Measurements from ENCODE around the gene THAP7.
"Not testable (repeated sequence)": the region's sequence is repeated elsewhere in the genome, so short reads cannot be mapped to it uniquely, and the experiment has no call there.

THAP7 gene, protein sequence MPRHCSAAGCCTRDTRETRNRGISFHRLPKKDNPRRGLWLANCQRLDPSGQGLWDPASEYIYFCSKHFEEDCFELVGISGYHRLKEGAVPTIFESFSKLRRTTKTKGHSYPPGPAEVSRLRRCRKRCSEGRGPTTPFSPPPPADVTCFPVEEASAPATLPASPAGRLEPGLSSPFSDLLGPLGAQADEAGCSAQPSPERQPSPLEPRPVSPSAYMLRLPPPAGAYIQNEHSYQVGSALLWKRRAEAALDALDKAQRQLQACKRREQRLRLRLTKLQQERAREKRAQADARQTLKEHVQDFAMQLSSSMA

DNA sequence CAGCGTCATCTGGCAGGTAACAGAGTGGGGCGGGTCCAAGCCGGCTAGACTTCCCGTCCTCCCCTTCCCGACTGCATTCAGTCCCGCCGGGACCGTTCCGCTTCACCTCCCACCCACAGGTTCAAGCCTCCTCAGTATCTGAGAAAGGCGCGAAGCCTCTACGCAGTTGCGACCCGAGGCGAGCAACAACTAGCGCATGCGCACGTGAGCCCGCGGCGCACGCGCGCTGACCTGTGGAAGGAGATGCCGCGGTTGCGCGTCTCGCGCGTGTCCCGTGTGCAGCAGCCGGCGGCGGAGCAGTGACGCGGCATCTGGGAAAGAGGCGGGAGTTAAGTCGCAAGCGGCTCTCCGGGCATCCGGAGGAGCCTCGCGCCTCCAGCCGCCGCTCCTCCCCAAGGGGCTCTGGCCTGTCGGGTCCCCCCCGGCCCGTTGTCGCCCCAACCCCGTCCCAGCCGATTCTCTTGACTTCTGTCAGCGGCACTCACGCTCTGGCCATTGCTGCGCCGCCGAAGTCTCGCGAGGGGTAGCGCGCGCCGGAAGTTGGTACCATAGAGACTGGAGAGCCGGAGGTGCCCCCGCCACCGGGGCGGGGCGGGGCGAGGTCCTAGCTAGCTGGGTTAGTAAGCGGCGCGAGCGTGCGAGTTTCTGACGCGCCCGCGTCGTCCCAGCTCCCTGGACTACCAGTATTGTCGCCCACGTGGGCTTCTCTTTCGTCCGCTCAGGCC, at the start of gene THAP7:
Gene THAP7 (minus strand): TSS at position 518 of the 725 bp plus-strand sequence. CDS start 207 bp downstream, at position 311.
- peak; percentile 93 for DNase-seq

DNA sequence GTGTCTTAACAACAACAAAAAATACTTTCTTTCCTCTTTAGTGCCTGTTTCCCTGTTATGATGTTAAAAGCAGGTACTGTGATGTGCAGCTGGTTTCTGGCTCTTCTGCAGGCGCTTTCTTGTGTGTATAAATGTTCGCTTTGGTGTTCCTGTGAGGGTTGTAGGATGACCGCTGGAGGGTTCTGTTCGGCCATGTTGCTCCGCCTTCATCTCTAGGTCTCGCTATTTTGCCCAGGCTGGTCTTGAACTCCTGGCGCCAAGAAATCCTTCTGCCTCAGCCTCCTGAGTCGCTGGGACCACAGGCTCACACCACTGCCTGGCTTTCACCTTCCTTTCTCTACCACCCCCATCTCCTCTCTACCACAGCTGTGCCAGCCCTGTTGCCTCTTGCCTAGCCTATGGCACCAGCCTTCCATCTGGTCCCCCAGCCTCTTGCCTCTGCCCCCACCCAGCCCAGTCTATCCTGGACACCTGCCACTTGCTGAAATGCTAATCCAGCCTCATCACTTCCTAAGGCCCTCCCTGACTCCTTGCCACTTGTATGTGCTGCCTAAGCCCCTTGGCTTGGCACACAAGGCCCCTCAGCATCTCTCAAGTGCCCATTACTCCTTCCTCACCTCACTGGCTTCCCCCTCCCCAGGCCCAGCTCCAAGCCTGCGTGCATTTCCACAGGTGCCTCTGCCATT, 49.4 kb upstream of the THAP7 start:
- DNase-seq, result no peak

DNA sequence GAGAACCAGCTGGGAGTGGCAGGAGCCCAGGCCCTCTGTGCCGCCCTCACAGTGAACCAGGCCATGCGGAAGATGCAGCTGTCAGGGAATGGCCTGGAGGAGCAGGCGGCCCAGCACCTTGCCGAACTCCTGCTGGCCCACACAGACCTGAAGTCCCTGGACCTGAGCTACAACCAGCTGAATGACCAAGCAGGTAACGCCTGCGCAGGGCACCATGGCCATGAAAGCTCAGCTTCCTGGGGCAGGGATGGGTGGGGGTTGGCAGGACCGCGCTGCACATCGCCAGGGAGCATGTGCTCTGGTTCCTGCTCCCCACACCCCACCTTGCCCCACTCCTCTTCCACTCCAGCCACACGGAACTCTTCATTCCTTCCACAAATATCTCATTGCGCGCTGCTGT, 47.0 kb upstream of the THAP7 start:
- not testable (repeated sequence) for DNase-seq

DNA sequence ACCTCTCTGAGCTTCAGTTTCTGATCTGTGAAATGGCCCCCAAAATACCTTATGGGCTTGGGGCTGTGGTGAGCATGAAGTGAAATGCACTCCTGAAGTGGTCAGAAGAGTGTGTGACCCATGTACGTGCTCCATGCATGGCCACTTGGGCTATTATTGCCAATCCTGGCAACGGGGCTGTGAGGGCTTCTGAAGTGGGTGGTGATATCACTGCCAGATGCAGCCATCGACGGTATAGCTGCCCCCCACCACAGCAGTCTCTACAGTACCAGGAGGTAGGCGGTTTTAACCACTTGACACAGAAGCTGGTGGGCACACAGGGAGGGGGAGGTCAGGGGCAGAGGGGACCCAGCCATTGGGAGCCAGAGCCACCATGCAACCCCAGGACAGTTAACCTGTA, 46.5 kb upstream of the THAP7 start:
- DNase-seq, result not testable (repeated sequence)

DNA sequence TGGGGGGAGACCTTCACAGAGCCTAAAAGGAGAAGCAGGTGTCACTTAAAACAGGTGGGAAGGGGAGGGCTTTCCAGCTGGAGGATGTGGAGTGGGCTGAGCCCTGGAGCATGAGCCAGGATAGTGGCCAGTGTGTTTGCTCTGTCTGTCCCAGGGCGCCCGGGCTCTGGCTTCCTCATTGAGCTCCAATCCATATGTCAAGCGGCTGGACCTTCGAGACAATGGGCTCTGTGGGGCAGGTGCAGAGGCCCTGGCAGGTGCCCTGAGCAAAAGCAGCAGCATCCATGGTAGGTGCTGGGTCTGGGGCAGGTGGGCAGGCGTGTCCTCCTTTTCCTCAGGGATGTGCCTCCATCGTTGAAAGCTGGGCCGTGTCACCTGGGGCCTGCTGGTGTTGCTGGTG, 45.8 kb upstream of the THAP7 start:
- no peak for DNase-seq

DNA sequence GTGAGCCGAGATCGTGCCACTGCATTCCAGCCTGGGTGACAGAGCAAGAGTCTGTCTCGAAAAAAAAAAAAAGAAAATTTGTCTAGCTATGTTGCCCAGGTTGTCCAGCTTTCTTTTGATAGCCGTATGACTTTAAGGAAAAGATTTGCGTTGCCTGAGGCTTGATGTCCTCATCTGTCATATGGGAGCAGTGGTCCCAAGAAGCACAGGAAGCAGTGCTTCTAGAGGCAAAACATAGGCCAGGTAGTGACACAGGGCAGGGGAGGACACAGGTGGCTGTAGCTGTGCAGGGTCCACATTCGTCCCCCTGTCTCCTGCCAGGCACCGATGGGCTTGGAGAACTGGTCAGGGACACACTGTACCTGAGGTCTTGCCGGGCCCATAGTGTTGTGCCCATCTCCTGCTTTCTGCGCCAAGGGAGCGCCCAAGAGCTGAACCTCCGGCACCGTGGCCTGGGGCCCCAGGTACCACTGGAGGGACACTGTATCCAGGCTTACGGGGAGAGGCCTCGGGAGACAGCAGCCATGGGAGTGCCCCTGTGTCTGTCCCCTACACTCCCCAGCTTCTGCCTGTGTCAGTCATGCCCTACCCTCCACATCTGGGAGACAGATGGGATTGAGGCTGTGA, 45.2 kb upstream of the THAP7 start:
- no peak for DNase-seq

DNA sequence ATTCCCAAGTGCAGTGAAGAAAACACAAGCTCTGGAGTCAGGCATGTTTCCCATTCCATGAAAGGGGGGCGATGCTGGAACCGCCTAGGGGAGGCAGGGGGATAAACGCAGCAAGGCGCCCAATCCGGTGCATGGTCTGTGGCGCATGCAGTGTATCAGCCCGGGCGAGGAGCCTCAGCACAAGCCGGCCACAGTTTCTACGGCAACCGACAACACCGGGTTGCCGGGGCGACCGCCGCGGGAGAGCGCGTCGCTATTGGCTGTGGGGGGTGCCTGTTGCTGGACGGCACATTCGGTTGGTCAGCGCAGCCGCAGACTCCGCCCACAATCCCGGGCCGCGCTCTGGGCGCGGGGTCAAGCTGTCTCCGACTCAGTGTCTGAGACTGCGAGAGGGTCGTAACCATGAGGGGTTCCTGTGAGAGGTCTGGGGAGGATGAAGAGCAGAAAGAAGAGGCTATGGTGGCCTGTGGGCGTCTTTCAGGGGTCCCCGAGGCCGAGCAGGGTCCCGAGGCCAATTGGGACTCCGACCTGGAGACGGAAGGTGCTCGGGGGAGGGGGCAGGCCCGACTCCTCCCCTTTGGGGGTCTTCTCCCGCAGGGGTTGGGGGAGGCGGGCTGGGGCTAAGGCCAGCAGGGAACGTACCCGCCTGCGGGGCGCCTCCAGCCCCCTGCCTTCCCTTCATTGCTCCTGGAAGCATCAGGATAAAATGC, 43.8 kb upstream of the THAP7 start, which contains the start of gene LRRC74B:
Gene LRRC74B (plus strand): TSS at position 362 of the 710 bp plus-strand sequence. CDS start 41 bp downstream, at position 403.
- peak; percentile 72 for DNase-seq

DNA sequence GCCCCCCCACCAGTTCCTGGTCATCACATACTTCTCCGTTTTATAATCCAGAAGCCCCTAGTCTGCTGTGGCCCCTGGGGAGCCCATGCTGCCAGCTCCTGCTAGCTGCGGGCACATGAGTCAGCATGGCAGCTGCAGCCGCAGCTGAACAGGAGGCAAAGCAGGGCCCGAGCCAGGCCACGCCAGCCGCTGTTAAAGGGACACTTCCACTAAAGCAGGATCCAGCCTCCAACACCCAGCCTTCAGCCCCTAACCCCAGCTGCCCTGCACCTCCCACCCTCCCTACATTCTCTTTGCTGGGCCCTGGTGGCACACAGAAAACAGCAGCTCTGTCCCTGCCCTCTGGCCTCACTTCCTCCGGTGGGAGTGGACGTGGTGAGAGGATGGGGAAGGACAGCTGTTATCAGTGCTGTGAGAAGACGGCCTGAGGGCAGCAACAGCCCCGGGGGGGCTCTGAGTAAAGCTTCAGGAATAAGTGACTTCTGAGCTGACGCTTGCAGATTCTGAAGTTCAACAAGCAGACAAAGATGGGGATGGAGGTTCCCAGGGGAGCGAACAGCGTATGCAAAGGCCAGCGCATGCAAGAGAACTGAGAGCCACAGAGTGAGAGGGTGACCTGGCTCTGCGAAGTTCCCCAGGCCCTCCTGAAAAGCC, 43.1 kb upstream of the THAP7 start:
- peak; percentile 33 for DNase-seq

DNA sequence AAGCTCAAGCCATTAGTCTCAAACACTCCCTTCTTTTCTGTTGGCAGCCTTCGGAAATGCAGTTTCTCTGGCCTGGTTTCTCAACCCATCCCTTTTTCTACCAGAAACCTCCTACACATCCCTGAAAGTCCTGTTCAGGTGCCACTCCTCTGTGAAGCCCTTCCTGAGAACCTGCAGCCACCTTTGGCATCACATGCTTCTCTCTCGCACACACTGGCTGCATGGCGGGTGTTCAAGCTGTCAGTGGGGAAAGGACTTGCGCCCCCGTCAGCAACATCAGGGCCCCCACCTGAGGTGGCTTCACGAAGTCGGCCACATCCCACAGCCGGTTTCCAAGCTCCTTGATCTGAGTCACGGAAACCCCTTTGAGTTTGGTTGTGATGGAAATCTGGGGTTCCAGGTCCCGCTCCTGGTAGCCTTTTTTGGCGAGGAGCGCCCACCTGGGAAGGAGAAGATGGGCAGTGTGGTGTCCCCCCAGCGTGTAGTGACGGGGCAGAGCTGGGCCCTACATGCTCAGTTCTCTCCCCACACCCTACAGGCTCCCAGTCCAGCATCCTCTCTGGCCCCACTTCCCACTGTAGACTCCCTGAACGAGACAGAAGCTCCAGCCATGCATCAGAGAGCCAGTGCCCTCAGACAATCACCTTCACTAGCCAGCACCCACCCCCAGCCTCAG, 42.1 kb upstream of the THAP7 start:
- no peak for DNase-seq

DNA sequence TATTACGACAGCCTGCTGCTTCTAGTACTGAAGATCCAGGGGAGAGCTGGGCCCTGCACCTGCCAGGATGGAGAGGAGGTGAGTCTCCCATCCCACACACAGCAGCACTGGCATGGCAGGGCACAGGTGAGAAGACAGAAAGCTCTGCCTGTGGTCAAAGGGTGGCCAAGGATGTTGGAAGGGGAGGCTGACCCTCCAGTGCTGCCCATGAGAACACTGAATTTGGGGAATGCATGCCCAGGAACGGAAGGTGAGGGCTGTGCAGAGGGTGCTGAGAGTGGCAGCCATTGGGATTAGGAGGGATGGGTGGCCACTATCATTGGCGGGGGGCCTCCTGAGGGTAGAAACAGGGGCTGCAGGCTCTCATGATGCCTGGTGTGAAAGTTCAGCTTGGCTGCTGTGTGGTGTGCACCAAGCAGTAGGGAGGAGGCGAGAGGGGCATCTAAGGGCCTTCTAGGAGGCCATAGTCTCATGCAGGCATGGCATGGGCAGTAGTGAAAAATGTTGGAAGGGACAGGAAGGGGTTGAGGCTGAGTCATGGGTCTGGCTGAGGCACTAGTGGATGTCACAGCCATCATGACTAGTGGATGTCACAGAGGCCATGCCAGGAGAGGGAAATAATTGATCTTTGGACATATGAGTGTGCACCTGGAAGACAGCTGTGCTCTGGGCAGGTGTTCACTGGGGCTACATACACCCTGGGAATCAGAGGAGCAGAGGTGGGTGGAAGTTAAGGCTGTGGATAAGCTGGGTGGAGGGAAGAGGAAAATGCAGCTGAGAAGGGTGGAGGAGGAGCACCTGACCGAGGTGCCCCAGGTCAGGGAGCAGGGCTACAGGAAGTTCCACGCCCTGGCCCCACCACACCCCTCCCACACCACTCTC, 41.3 kb upstream of the THAP7 start:
- no peak for DNase-seq

DNA sequence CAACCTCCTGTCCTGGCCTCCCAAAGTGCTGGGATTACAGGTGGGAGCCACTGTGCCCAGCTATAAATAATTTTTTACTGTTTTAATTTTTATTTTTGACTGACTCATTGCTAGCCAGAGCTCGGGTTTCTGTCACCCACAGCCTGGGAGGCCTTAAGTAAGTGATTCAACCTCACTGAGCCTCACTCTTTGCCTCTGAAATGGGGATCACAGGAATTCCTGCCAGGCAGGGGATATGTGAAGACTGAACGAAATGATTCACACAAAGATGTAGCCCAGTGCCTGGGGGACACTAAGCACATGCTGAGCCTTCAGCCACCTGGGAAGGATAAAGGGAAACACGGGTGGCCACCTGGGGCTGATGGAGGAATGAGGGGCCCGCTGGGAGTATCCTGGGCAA, 40.0 kb upstream of the THAP7 start:
- DNase-seq, result no peak

DNA sequence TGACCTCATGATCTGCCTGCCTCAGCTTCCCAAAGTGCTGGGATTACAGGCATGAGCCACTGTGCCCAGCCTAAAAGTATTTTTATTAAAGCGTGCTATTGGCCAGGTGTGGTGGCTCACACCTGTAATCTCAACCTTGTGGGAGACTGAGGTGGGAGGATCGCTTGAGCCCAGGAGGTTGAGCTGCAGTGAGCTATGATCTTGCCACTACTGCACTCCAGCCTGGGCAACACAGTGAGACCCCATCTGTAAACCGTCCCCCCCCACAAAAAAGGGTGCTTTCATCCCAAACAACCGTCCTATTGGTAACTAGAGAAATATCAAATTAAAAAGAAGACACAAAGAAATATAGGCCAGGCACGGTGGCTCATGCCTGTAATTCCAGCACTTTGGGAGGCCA, 37.2 kb upstream of the THAP7 start:
- not testable (repeated sequence) for DNase-seq

DNA sequence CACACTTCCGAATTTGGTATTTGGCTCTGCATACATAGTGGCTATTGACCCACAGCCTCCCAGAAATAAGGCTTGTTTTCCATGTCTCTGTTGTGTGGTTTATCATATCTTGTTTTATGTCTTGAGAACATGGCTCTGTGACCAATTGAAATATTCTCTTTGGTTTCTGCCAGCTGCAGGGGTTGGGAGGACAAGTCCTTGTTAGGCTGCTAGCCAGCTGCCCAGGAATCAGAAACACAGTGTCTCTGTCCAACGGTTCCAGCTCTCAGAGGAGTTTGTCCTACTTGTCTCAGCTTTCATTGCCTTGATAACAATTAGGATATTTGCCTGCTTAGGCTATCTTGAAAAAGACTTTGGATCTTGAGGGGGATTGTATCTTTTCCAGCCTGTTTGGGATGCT, 36.5 kb upstream of the THAP7 start:
- no peak for DNase-seq

DNA sequence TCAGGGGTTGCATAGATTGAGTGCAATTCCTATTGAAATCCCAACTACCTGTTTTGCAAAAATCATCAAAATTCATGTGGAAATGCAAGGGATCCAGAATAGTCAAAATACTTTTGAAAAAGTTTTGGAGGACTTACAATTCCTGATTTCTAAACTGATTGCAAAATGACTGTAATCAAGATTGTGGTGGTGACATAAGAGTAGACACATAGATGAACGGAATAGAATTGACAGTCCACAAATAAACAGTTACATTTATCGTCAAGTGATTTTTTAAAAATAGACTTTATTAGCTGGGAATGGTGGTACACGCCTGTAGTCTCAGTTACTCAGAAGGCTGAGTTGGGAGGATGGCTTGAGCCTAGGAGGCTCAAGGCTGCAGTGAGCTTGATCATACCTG, 33.1 kb upstream of the THAP7 start:
- DNase-seq, result no peak

DNA sequence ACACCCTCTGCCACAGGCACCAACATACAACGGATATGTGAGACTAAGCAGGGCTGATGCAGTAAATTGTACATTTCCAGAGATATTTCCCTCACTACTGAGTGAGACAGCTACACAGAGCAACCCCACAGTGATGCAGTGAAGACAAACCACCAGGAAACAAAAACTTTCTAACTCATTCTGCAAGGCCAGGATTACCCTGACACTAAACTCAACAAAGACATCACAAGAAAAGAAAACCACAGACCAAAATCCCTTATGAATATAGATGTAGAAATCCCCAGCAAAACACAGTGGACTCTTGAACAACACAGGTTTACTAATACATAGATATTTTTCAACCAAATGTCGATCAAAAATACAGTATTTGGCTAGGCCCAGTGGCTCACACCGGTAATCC, 32.0 kb upstream of the THAP7 start:
- no peak for DNase-seq

DNA sequence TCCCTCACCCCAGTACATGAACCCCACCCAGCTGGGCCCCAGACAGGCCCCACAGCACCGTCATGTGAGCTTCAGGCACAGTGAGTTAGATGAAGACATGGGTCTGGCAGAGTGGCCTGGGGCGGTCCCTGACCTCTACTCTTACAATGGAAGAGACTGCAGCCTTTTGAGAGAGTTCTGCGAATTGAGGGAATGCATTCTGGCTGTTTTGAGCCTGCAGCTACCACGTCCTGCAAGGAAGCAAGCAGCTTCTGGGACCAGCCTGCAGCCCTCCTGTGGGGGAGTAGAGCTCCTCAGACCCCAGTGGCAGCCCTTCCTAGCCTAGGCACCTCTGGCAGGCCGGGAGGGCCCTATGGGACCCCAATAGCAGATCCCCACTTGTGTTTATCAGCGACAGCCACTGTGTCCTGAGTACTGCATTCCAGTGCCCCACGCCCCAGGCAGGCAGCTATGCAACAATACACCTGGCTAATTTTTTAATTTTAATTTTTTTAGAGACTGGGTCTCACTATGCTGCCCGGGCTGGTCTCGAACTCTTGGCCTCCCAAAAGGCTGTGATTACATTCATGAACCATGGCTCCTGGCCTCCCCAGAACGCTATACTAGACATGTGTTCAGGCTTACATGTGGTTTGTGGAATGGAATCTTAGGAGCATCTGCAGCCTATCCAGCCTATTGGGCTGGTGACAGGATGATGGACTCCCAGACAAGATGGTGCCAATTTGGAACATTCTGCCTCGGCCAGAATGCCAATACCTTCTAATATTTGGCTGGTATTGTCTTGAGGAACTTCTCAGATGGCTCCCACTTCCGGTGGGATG, 31.2 kb upstream of the THAP7 start:
- DNase-seq, result no peak

DNA sequence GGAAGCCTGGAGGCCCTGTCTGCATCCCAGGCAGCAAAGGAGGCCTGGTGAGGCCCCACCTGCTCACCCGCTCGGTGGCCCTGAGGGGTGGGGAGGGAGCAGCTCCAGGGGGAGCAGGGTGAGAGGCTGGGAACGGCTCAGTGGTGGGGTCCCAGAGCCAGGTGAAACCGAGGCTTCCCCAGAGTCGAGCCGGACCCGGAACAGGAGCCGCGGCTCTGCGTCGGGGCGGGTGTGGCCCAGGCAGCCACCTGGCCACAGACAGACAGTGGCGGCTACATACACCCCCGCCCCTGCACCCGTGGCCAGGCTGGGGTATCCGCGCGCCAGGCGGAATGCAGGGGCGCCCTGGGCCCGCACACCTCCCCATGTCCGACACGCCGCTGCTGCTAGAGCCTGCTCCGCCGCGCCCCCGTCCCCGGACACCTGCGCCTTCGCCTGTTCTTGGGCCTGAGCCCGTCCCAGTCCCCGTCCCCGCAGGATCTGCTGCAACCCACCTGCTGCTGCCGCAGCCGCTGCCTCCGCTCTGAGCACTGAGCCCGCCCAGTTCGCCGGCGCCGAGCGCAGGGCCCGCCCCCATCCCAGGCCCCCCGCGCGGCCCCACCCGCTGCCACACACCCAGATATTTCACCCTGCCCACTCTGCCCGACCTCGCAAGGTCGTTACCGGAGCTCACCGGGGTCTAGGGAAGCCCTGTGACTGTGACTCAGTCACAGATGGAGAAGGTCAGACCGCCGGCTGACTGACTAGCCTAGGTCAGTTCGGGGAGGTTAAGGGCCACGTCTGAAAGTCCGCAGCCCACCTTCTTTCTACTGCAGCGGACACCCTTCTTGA, 30.3 kb upstream of the THAP7 start, which contains the start of gene SLC7A4:
Gene SLC7A4 (minus strand): TSS at position 525 of the 831 bp plus-strand sequence. CDS start 749 bp downstream, outside the sequence.
- no peak for DNase-seq

DNA sequence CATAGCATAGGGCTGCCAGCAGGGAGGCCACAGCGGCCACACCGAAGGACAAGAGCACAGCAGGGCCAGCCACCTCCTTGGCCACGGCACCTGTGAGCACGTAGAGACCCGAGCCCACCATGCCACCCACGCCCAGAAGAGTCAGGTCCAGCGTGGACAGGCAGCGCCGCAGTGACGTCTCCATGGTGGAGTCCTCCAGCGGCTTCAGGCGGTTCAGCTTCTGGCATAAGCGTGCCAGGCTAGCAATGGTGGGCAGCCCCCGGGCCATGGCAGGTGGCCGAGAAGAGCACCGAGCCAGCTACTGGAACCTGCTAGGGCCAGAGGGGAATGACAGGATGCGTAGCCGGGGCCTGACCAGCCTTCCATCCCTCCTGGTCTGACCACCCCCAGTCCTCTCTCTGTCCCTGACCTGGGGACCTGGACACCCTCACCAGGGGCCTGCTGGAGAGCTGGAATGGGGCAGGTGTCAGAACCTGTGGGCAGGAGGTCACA, 29.7 kb upstream of the THAP7 start:
- DNase-seq, result no peak
